Stimulated activated CD4-positive, alpha-beta T cell treated with anti-CD3 and anti-CD28 coated beads, Interleukin-2, amount 100 ng/mL, for 4 hours (primary cell): Measurements from ENCODE around the gene NOL3.
A peak's percentile ranks its signal among the peaks of the same experiment; 100 is the strongest.

Source experiments
- DNase-seq: peaks from one replicate; pipeline ENCODE4 v3.0.0-alpha.2; 2020; ENCODE audit warnings: low read depth

The NOL3 gene

GRCh38 chr16:67190041-67190440 lies 19.7 kb downstream of the NOL3 start, which contains the start of gene EXOC3L1:
Gene EXOC3L1, minus strand, starts transcription at chr16:67190136. Its CDS starts 460 bp downstream, at chr16:67189676.
- no peak for DNase-seq

- no peak for DNase-seq
Observed at GRCh38 chr16:67190448-67191399, 20.4 kb downstream of the NOL3 start.

- DNase-seq = no peak
Observed at GRCh38 chr16:67191411-67191994, 21.2 kb downstream of the NOL3 start.

GRCh38 chr16:67191995-67192681 lies 21.8 kb downstream of the NOL3 start, which contains the start of gene E2F4:
Gene E2F4, plus strand, starts transcription at chr16:67192155. Its CDS starts 73 bp downstream, at chr16:67192228.
- DNase-seq = peak; percentile 78

- DNase-seq = no peak
Observed at GRCh38 chr16:67192781-67193361, 22.5 kb downstream of the NOL3 start.

GRCh38 chr16:67193536-67193935 lies 23.2 kb downstream of the NOL3 start:
- no peak for DNase-seq

GRCh38 chr16:67194260-67194659 lies 23.9 kb downstream of the NOL3 start:
- DNase-seq = no peak

GRCh38 chr16:67195676-67196075 lies 25.3 kb downstream of the NOL3 start:
- no peak for DNase-seq

GRCh38 chr16:67196881-67197280 lies 26.5 kb downstream of the NOL3 start:
- no peak for DNase-seq

GRCh38 chr16:67197704-67198103 lies 27.4 kb downstream of the NOL3 start:
- no peak for DNase-seq

- DNase-seq = no peak
Observed at GRCh38 chr16:67198238-67198734, 27.9 kb downstream of the NOL3 start.

GRCh38 chr16:67199011-67199807 lies 28.9 kb downstream of the NOL3 start, which contains the start of gene ELMO3:
Gene ELMO3, plus strand, starts transcription at chr16:67199131. Its CDS starts 196 bp downstream, at chr16:67199327.
- no peak for DNase-seq

- no peak for DNase-seq
Observed at GRCh38 chr16:67199808-67200198, 29.5 kb downstream of the NOL3 start.

- no peak for DNase-seq
Observed at GRCh38 chr16:67200491-67200890, 30.2 kb downstream of the NOL3 start.

- no peak for DNase-seq
Observed at GRCh38 chr16:67201411-67202345, 31.3 kb downstream of the NOL3 start.

- DNase-seq = no peak
Observed at GRCh38 chr16:67202426-67202825, 32.1 kb downstream of the NOL3 start.

- no peak for DNase-seq
Observed at GRCh38 chr16:67202956-67203493, 32.7 kb downstream of the NOL3 start.

- no peak for DNase-seq
Observed at GRCh38 chr16:67204076-67204475, 33.7 kb downstream of the NOL3 start.

- DNase-seq = no peak
Observed at GRCh38 chr16:67206129-67206837, 35.9 kb downstream of the NOL3 start.
